CD8-positive, alpha-beta memory T cell (primary cell): Measurements from ENCODE around the gene SUSD2. TPM values are rescaled to one million over a fixed set of nuclear protein-coding genes. Genes with fewer than 3 reads are reported as not detected.

Source experiments
- CTCF ChIA-PET: fragments of 350-600 bp; sonication (Branson Sonifier 250); formaldehyde crosslinking; loops from one replicate; lab custom pipeline; 2021; ENCODE audit warnings: antibody characterized with exemption; lab: Charles Lee
- POLR2A ChIA-PET: fragments of 350-600 bp; sonication (Branson Sonifier 250); formaldehyde crosslinking; loops from one replicate; lab custom pipeline; 2021; ENCODE audit warnings: antibody characterized with exemption; lab: Charles Lee
- DNase-seq, 5 donors: peaks; one replicate each; pipeline versions ENCODE4 v3.0.0 to v3.0.0-alpha.2; 2020 to 2022; ENCODE audit warnings: mixed read lengths in 1 of 5
- H3K27ac ChIP-seq: one replicate; pipeline ENCODE4 v1.7.0; 2013; ENCODE audit warnings: low read depth, mild to moderate bottlenecking, low read length, moderate library complexity
- H3K27me3 ChIP-seq: 2 replicates; pipeline ENCODE4 v1.7.0; 2013; ENCODE audit warnings: low read length, mild to moderate bottlenecking; ENCODE audit not compliant: insufficient read depth, poor library complexity, severe bottlenecking
- H3K36me3 ChIP-seq: 2 replicates; pipeline ENCODE4 v1.7.0; 2013; ENCODE audit warnings: mild to moderate bottlenecking, low read length, moderate library complexity; ENCODE audit not compliant: insufficient read depth
- H3K4me1 ChIP-seq: 2 replicates; pipeline ENCODE4 v1.7.0; 2013; ENCODE audit warnings: mild to moderate bottlenecking, low read length, moderate library complexity; ENCODE audit not compliant: insufficient read depth
- H3K4me3 ChIP-seq: 2 replicates; pipeline ENCODE4 v1.7.0; 2013; ENCODE audit warnings: mild to moderate bottlenecking, low read length
- H3K9me3 ChIP-seq: 2 replicates; pipeline ENCODE4 v1.7.0; 2013; ENCODE audit warnings: mild to moderate bottlenecking, low read length
- H3K27ac Mint-ChIP-seq, 8 donors: one replicate each; pipeline ENCODE4 v1.8.0; 2020 to 2021; ENCODE audit warnings: mixed read lengths in 8 of 8, mild to moderate bottlenecking in 6 of 8, inconsistent platforms in 3 of 8, moderate library complexity in 3 of 8
- H3K27me3 Mint-ChIP-seq, 2 donors: one replicate each; pipeline ENCODE4 v1.8.0; 2020 to 2021; ENCODE audit warnings: mixed read lengths in 2 of 2, mild to moderate bottlenecking in 1 of 2, moderate library complexity in 1 of 2
- H3K36me3 Mint-ChIP-seq, 3 donors: one replicate each; pipeline ENCODE4 v1.8.0; 2020 to 2021; ENCODE audit warnings: mixed read lengths in 3 of 3, inconsistent platforms in 1 of 3, mild to moderate bottlenecking in 1 of 3
- H3K4me1 Mint-ChIP-seq, 3 donors: one replicate each; pipeline ENCODE4 v1.8.0; 2020 to 2021; ENCODE audit warnings: mixed read lengths in 3 of 3, inconsistent platforms in 1 of 3, mild to moderate bottlenecking in 1 of 3
- H3K4me3 Mint-ChIP-seq, 7 donors: one replicate each; pipeline ENCODE4 v1.8.0; 2020 to 2021; ENCODE audit warnings: mixed read lengths in 7 of 7, mild to moderate bottlenecking in 6 of 7, moderate library complexity in 4 of 7, inconsistent platforms in 2 of 7
- H3K9me3 Mint-ChIP-seq, 5 donors: one replicate each; pipeline ENCODE4 v1.8.0; 2020 to 2022; ENCODE audit warnings: mixed read lengths in 5 of 5, mild to moderate bottlenecking in 3 of 5, moderate library complexity in 2 of 5, inconsistent platforms in 1 of 5
- polyA plus RNA-seq: library from polyadenylated mRNA; unstranded; fragments of 300-500 nt; fragmentation: Illumina TruSeq; gene quantifications from one replicate; pipeline ENCODE4 v1.2.3, GENCODE V29; 2021
- total RNA-seq, 2 experiments: library from RNA; stranded (reverse); gene quantifications; one replicate each; pipeline ENCODE4 v1.2.3, GENCODE V29; 2021

The SUSD2 gene
- total and polyA plus RNA-seq, 3 experiments from 2014 or later: 0.31 to 0.48 TPM; not detected in 1

DNA sequence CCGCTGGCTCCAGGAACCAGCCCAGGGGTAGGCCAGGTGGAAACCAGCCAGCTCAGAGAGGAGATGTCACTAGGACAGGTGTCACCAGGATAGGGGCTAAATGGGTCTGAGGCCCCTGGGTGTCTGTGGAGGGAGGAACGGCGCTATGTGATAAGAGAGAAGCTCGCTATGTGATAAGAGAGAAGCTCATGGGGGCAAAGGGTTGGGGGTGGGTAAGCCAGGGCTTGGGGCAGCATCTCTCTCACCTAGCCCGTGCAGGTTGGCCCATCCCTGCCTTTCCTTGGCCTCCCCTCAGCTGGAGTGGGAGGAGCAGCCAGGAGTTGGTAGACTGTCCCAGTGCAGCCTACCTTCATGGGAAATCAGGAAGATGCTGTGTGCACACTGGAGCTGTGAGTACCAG is 26.5 kb upstream of the SUSD2 start:
- Mint-ChIP-seq H3K36me3 (peaks cover 0 to 14% (median 0%) of the 10 kb centered on the region in 3 donors), H3K9me3 (no peaks in the 10 kb centered on the region), H3K27ac (peak overlapping the region; percentile 82 to 98 (median 96)), H3K4me1 (peaks cover 64 to 82% (median 65%) of the 10 kb centered on the region in 3 donors), H3K27me3 (peaks cover 0 to 3% of the 10 kb centered on the region in 2 donors), H3K4me3 (peak overlapping the region; percentile 80 to 99 (median 86))
- Histone ChIP-seq H3K4me3 (peak overlapping the region; percentile 94), H3K27ac (peak overlapping the region; percentile 40), H3K27me3 (no peaks in the 10 kb centered on the region), H3K4me1 (peaks cover 69% of the 10 kb centered on the region), H3K36me3 (peaks cover under 1% of the 10 kb centered on the region), H3K9me3 (no peaks in the 10 kb centered on the region)
- CTCF ChIA-PET: interaction anchor here (0.9 to 6.8 kb wide), 5 partner anchors 10 to 144 kb away, joined by 3 to 222 read pairs (median 33); partner anchors contain the start of gene CABIN1
- DNase-seq: no peak
- POLR2A ChIA-PET: interaction anchor here (4.3 kb wide), 1 partner anchor 8 kb away, joined by 25 read pairs; no protein-coding TSS in a partner anchor

DNA sequence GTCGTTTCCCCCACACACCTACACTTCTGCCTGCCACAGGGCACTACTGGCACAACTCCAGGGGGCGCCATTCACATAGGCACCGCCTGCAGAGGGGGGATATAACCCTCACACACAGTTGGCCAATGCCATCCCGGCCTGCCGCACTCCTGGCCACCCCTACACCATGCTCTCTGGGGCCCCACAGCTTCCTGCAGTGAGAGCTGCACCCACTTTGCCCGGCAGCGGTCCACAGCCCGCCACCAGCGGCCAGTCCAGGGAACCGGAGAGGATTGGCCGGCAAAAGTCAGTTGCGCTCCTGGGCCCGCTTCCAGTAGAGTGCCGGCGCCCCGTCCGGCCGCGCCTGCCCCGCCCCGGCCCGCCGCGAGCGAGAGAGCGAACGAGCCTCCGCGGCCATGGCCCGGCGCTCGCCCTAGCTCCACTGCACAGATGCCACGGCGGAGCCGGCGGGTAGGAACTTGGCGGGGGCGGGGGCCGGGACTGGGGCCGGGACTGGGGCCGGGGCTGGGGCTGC is 25.6 kb upstream of the SUSD2 start:
- CTCF ChIA-PET: interaction anchor here (1.0 to 6.8 kb wide), 9 partner anchors 11 to 261 kb away, joined by 3 to 222 read pairs (median 6); partner anchors contain the start of genes CABIN1 and MIF
- DNase-seq: peak in 3 of 5 donors; percentile 8 to 60 (median 59)
- POLR2A ChIA-PET: interaction anchor here (1.0 to 4.3 kb wide), 4 partner anchors 9 to 87 kb away, joined by 5 to 25 read pairs (median 8); no protein-coding TSS in a partner anchor
- Histone ChIP-seq H3K27ac (peak overlapping the region; percentile 40), H3K36me3 (peaks cover 6% of the 10 kb centered on the region), H3K4me1 (peaks cover 76% of the 10 kb centered on the region), H3K9me3 (no peaks in the 10 kb centered on the region), H3K4me3 (peak overlapping the region; percentile 94), H3K27me3 (no peaks in the 10 kb centered on the region)
- peak overlapping the region; percentile 82 to 100 (median 96) for H3K27ac Mint-ChIP-seq
- peak overlapping the region; percentile 80 to 99 (median 86) for H3K4me3 Mint-ChIP-seq
- H3K36me3 Mint-ChIP-seq: peaks cover 0 to 23% (median 0%) of the 10 kb centered on the region in 3 donors
- no peaks in the 10 kb centered on the region for H3K9me3 Mint-ChIP-seq
- peaks cover 70 to 86% (median 74%) of the 10 kb centered on the region in 3 donors for H3K4me1 Mint-ChIP-seq
- H3K27me3 Mint-ChIP-seq: peaks cover 0 to 3% of the 10 kb centered on the region in 2 donors

DNA sequence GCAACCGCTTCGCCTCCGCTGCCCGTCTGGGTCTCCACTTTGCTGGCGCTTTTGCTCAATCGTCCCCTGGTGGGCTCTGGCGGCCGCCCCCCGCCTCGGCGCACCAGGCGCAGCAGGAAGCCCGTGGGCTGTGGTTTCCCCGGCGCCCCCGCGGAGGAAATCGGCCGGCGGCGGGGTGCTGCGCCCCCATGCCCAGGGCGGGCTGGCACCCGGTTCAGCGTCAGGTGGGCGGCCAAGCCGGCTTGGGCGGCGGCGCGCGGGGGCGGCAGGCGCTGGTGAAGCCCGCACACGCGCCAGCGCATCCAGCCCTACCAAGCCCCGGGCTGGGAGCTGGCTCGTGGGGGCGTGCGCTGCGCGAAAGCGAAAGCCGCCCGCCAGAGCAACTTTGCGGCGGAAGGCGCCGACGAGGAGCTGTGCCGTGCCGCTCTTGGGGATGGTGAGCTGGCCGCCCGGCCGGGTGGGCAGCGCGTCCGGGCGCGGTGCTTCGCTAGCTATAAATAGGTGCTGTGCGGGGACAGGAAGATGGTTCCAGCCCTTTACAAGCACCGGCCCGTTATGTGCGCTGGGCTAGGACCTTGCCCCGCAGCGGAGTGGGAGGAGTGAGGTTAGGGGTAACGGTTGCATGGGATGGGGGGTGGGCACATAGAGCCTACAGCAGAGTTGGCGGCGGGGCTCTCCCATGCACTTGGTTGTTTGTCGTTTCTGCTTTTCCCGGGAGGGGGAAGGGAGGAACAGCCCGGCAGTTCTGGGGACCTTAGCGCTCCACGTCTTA is 25.0 kb upstream of the SUSD2 start:
- H3K36me3 ChIP-seq: peaks cover 6% of the 10 kb centered on the region
- no peaks in the 10 kb centered on the region for H3K9me3 ChIP-seq
- CTCF ChIA-PET: interaction anchor here (1.0 to 6.8 kb wide), 9 partner anchors 11 to 262 kb away, joined by 3 to 222 read pairs (median 6); partner anchors contain the start of gene MIF
- peaks cover 77% of the 10 kb centered on the region for H3K4me1 ChIP-seq
- peak overlapping the region; percentile 94 for H3K4me3 ChIP-seq
- peak; percentile 54 to 85 (median 77) for DNase-seq
- peaks cover 75 to 90% (median 77%) of the 10 kb centered on the region in 3 donors for H3K4me1 Mint-ChIP-seq
- H3K4me3 Mint-ChIP-seq: peak overlapping the region; percentile 92 to 99 (median 97)
- H3K9me3 Mint-ChIP-seq: no peaks in the 10 kb centered on the region
- peaks cover 0 to 29% (median 0%) of the 10 kb centered on the region in 3 donors for H3K36me3 Mint-ChIP-seq
- H3K27me3 ChIP-seq: no peaks in the 10 kb centered on the region
- H3K27me3 Mint-ChIP-seq: peaks cover 0 to 3% of the 10 kb centered on the region in 2 donors
- H3K27ac ChIP-seq: peak overlapping the region; percentile 77
- POLR2A ChIA-PET: interaction anchor here (0.6 to 4.3 kb wide), 7 partner anchors 9 to 145 kb away, joined by 3 to 25 read pairs (median 5); partner anchors contain the start of genes CABIN1 and SPECC1L
- peak overlapping the region; percentile 82 to 100 (median 94) for H3K27ac Mint-ChIP-seq

DNA sequence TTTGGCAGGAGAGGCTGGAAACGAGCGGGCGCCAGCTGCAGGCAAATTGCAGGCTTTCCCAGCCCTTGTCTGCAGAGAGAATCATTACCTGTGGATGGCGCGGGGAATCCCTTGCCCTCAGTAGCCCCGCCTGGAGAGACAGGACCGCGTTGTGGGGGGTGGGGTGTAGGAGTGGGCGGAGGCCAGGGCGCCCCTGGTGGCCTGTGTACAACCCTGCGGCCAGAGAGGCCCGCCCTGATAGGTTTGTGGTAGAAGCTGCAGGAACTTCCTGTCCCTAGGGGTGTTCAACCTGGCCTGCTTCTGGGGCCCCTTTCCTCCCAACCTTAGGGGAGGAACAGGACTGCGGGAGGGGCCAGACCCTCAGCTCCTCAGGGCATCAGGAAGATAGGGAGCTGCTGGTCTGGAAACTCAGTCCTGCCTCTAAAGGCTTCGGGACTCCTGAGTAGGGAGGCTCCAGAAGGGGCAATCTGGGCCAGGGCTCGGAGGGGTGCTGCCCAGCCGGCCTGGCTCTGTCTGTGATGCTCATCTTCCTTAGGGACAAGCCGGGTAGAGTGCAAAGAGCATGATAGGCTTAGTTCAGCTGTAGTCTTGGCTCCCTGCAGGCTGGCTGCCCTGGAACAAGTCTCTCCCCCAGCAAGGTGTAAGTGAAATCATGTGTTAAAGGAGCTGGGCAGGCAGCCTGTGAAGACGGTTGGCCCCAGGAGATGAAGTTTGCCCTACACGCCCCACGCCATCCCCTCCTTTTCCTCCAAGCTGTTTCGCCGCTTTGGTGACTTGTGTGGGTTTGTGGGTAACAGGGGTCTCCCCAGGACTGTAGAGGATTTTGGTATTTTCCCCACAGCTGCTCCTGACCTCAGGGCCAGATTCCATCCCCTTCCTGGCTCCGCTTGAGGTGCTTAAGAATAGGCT is 24.1 kb upstream of the SUSD2 start:
- Histone ChIP-seq H3K27me3 (no peaks in the 10 kb centered on the region), H3K27ac (peak overlapping the region; percentile 77), H3K4me3 (peak overlapping the region; percentile 94), H3K4me1 (peaks cover 72% of the 10 kb centered on the region), H3K36me3 (peaks cover 6% of the 10 kb centered on the region), H3K9me3 (no peaks in the 10 kb centered on the region)
- Mint-ChIP-seq H3K4me3 (peak overlapping the region; percentile 92 to 99 (median 97)), H3K9me3 (no peaks in the 10 kb centered on the region), H3K27ac (peak overlapping the region; percentile 82 to 100 (median 94)), H3K4me1 (peaks cover 71 to 90% (median 73%) of the 10 kb centered on the region in 3 donors), H3K36me3 (peaks cover 0 to 37% (median 0%) of the 10 kb centered on the region in 3 donors), H3K27me3 (peaks cover 0 to 3% of the 10 kb centered on the region in 2 donors)
- ChIA-PET CTCF (interaction anchor here (0.6 to 6.8 kb wide), 13 partner anchors 10 to 263 kb away, joined by 3 to 222 read pairs (median 6); partner anchors contain the start of genes CABIN1 and MIF), POLR2A (interaction anchor here (0.6 to 4.3 kb wide), 11 partner anchors 10 to 146 kb away, joined by 3 to 25 read pairs (median 4); partner anchors contain the start of genes CABIN1 and SPECC1L)
- peak; percentile 82 to 93 (median 87) for DNase-seq

DNA sequence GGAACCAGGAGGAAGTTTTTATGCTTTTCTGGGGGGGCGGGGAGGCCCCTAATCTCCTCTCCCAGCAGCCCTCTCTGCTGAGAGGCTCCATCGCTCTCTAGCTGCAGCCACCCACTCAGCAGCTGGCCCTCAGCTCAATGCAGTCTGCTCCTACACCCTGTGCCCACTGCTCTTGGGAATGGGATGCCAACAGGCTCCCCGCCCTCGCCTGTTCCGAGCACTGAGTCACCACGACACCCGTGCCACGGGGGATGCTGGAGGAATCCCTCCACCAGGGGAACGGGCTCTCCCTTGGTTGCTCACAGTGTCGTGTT is 23.5 kb upstream of the SUSD2 start:
- Mint-ChIP-seq H3K36me3 (peaks cover 0 to 43% (median 2%) of the 10 kb centered on the region in 3 donors), H3K9me3 (no peaks in the 10 kb centered on the region), H3K4me3 (peak overlapping the region; percentile 92 to 99 (median 97)), H3K27ac (peak overlapping the region; percentile 68 to 100 (median 94)), H3K4me1 (peaks cover 71 to 90% (median 71%) of the 10 kb centered on the region in 3 donors), H3K27me3 (peaks cover 0 to 3% of the 10 kb centered on the region in 2 donors)
- Histone ChIP-seq H3K27me3 (no peaks in the 10 kb centered on the region), H3K4me1 (peaks cover 66% of the 10 kb centered on the region), H3K36me3 (peaks cover 8% of the 10 kb centered on the region), H3K9me3 (no peaks in the 10 kb centered on the region), H3K4me3 (peak overlapping the region; percentile 94), H3K27ac (no peak overlapping the region)
- ChIA-PET POLR2A (interaction anchor here (0.8 to 4.3 kb wide), 6 partner anchors 10 to 147 kb away, joined by 3 to 25 read pairs (median 3); partner anchors contain the start of gene CABIN1), CTCF (interaction anchor here (1.1 to 6.8 kb wide), 7 partner anchors 9 to 264 kb away, joined by 3 to 222 read pairs (median 8); partner anchors contain the start of genes CABIN1 and MIF)
- peak in 1 of 5 donors; percentile 42 for DNase-seq

DNA sequence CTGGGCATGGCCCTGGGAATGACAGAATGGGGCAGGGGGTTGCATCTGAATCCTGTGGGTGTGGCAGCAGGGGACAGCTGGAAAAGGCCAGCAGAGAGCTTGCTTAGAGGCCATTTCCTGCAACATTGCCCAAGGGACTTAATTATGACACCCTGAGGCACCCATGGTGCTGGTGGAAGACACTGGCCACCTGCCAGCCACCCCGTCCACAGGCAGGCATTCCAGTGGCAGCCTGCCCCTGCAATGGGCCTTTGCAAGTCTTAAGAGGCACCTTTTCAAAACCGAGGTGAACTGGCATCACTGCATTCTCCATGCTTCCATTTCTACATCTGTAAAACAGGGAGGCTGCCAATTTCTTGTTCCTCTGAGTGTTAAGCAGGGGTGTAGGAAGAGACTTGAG is 21.6 kb upstream of the SUSD2 start:
- Histone ChIP-seq H3K4me1 (peaks cover 47% of the 10 kb centered on the region), H3K27ac (no peak overlapping the region), H3K4me3 (no peak overlapping the region), H3K27me3 (no peaks in the 10 kb centered on the region), H3K9me3 (no peaks in the 10 kb centered on the region), H3K36me3 (peaks cover 20% of the 10 kb centered on the region)
- peaks cover 0 to 3% of the 10 kb centered on the region in 2 donors for H3K27me3 Mint-ChIP-seq
- H3K9me3 Mint-ChIP-seq: no peaks in the 10 kb centered on the region
- H3K4me1 Mint-ChIP-seq: peaks cover 53 to 81% (median 56%) of the 10 kb centered on the region in 3 donors
- no peak for DNase-seq
- H3K36me3 Mint-ChIP-seq: peaks cover 0 to 61% (median 5%) of the 10 kb centered on the region in 3 donors
- H3K4me3 Mint-ChIP-seq: peak overlapping the region in 5 of 7 donors; percentile 19 to 69 (median 24)
- CTCF ChIA-PET: interaction anchor here (0.8 to 1.1 kb wide), 3 partner anchors 14 to 27 kb away, joined by 3 to 7 read pairs (median 3); no protein-coding TSS in a partner anchor
- H3K27ac Mint-ChIP-seq: peak overlapping the region; percentile 64 to 84 (median 78)
- POLR2A ChIA-PET: interaction anchor here (1.5 kb wide), 1 partner anchor 27 kb away, joined by 3 read pairs; no protein-coding TSS in a partner anchor
